Memory B cell (primary cell): ENCODE measurements around the gene ITGA11.
A peak's percentile ranks its signal among the peaks of the same experiment; 100 is the strongest.

Source experiments
- ATAC-seq: fragments of 150-1000 bp; cut with Tn5 transposase; 2 replicates; pipeline ENCODE4 v1.10.0; 2021; ENCODE audit warnings: low read depth, mild to moderate bottlenecking, moderate library complexity
- DNase-seq, 2 donors: peaks; one replicate each; pipeline ENCODE4 v3.0.0; 2022; ENCODE audit warnings: low spot score in 2 of 2
- H3K27ac Mint-ChIP-seq: one replicate; pipeline ENCODE4 v1.8.0; 2022; ENCODE audit warnings: mild to moderate bottlenecking, moderate library complexity, mixed read lengths
- H3K27me3 Mint-ChIP-seq: one replicate; pipeline ENCODE4 v1.8.0; 2022; ENCODE audit warnings: mixed read lengths
- H3K36me3 Mint-ChIP-seq: one replicate; pipeline ENCODE4 v1.8.0; 2022; ENCODE audit warnings: mild to moderate bottlenecking, mixed read lengths
- H3K4me1 Mint-ChIP-seq: one replicate; pipeline ENCODE4 v1.8.0; 2022; ENCODE audit warnings: mixed read lengths
- H3K4me3 Mint-ChIP-seq: one replicate; pipeline ENCODE4 v1.8.0; 2022; ENCODE audit warnings: mild to moderate bottlenecking, moderate library complexity, mixed read lengths
- H3K9me3 Mint-ChIP-seq: one replicate; pipeline ENCODE4 v1.8.0; 2022; ENCODE audit warnings: mixed read lengths

ITGA11 gene

DNA sequence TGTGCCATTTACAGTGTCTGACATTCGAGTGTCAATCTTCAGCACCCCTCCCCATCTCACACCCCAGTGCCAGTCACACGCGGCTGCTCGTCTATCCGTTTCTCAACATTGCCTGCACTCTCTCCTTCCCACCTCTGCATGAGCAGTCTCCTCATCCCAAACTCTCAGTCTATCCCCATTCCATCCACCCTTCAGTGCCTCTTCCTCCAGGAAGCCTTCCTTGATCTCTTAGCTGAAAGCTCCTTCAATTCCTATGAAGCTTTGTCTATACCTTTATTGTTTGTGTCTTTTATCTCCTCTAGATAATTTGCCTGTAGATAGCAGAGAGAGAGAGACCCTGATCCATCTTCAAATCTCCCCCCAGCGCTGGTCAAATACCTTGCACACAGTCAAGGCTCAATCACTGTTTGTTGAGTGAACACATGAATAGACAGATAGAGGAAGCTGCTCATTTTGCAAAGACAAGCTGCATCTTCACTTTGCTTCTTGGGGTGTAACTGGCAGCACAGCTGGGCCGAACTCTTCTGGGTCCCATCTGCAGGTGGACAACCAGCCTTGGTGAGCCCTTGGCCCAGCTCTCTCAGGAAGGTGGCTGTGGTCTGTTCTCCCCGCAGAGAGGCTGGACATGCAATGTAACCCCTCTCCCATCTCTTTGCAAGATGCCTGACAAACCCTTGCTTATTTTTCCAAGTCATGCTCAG is 52.8 kb downstream of the ITGA11 start:
- peaks cover 2% of the 10 kb centered on the region for H3K4me1 Mint-ChIP-seq
- no peak overlapping the region for H3K27ac Mint-ChIP-seq
- no peaks in the 10 kb centered on the region for H3K36me3 Mint-ChIP-seq
- ATAC-seq (no peak), DNase-seq (peak in 1 of 2 donors; percentile 3)
- no peak overlapping the region for H3K4me3 Mint-ChIP-seq
- H3K27me3 Mint-ChIP-seq: peaks cover 6% of the 10 kb centered on the region
- H3K9me3 Mint-ChIP-seq: no peaks in the 10 kb centered on the region

- Mint-ChIP-seq H3K4me1 (peaks cover 2% of the 10 kb centered on the region), H3K4me3 (no peak overlapping the region), H3K36me3 (no peaks in the 10 kb centered on the region), H3K27ac (no peak overlapping the region), H3K27me3 (peaks cover 4% of the 10 kb centered on the region), H3K9me3 (no peaks in the 10 kb centered on the region)
- DNase-seq (peak in 1 of 2 donors; percentile 3), ATAC-seq (no peak)
Observed at GRCh38 chr15:68378595-68378994, 53.4 kb downstream of the ITGA11 start.

DNA sequence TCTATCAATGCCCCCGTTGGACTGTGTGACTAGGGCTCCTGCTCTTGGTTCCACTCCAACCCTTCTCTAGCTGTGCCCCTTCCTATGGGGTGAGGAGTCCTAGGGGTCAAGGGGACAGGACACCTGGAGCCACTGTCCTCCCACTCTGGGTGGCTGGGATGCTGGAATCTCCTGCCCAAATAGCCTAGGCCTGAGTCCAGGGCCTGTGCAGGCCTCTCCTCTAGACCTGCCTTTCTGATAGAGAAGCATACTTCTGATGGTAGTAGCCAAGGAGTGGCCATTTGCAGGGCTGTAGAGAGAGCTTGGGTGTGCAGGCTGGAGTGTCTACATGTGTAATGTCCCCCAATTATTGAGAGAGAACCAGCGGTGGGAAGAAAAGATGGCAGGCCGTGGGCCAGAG is 54.2 kb downstream of the ITGA11 start:
- DNase-seq (no peak), ATAC-seq (no peak)
- Mint-ChIP-seq H3K27me3 (peaks cover 3% of the 10 kb centered on the region), H3K4me3 (no peak overlapping the region), H3K9me3 (no peaks in the 10 kb centered on the region), H3K4me1 (peaks cover 2% of the 10 kb centered on the region), H3K27ac (no peak overlapping the region), H3K36me3 (no peaks in the 10 kb centered on the region)

DNA sequence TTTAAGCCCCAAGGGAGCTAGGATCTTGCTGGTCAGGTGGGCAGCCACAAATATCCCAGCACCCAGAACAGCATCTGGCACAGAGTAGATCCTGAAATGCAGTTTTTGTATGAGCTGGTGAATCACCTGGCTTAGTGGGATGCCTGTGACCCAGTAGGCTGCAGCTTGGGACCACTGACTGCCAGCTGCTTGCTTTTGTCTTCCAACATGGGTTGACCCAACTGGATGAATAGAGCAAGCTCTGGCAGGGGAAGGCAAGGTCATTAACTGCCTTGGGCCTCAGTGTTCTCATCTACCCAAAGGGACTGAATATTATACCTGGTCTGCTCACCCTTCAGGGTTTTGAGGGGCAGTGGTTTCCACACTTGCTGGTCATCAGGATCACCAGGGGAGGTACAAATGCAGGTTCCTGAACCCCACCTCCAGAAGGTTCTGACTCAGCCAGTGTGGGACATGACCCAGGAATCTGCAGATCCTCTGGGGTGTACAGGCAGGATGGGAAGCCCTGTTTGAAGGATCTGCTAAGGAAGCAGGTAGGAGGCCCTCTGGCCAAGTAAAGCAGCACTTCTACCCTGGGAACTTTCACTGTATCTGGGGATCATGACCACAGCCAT is 55.4 kb downstream of the ITGA11 start:
- Mint-ChIP-seq H3K4me3 (no peak overlapping the region), H3K36me3 (no peaks in the 10 kb centered on the region), H3K27me3 (peaks cover 3% of the 10 kb centered on the region), H3K4me1 (peaks cover 2% of the 10 kb centered on the region), H3K9me3 (no peaks in the 10 kb centered on the region), H3K27ac (no peak overlapping the region)
- ATAC-seq (no peak), DNase-seq (peak in 1 of 2 donors; percentile 5)

- Mint-ChIP-seq H3K9me3 (no peaks in the 10 kb centered on the region), H3K27me3 (peaks cover 3% of the 10 kb centered on the region), H3K4me1 (peaks cover 2% of the 10 kb centered on the region), H3K36me3 (no peaks in the 10 kb centered on the region), H3K4me3 (no peak overlapping the region), H3K27ac (no peak overlapping the region)
- no peak for DNase-seq
- ATAC-seq: no peak
Observed at GRCh38 chr15:68375716-68376220, 56.2 kb downstream of the ITGA11 start.

DNA sequence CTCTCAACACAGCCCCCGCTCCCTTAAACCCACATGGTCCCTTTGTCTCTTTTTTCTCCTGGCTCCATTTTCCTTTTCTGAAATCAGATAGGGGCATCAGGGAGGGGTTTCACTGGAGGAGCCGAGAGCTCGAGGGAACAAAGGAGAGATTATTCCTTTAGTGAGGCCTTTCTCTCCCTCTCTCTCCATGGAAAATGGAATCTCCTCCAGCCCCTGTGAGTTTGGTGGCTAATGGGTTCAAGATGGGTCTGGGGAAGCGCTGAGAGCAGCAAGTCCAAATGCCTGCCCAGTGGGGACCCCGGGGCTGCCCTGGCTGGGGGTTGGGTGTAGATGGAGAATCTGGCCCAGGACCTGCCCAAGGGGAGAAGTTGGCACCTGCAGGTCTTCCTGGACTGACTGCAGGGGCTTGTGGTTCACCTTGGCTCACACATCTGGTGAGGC is 56.8 kb downstream of the ITGA11 start:
- no peaks in the 10 kb centered on the region for H3K36me3 Mint-ChIP-seq
- peaks cover 2% of the 10 kb centered on the region for H3K4me1 Mint-ChIP-seq

GRCh38 chr15:68374168-68374745 is 57.7 kb downstream of the ITGA11 start:
- Mint-ChIP-seq H3K4me1 (no peaks in the 10 kb centered on the region), H3K27ac (no peak overlapping the region), H3K27me3 (peaks cover 5% of the 10 kb centered on the region), H3K4me3 (no peak overlapping the region), H3K36me3 (no peaks in the 10 kb centered on the region), H3K9me3 (no peaks in the 10 kb centered on the region)
- DNase-seq (no peak), ATAC-seq (no peak)

More for the DNA sequence above, 56.8 kb downstream of the ITGA11 start:
- Mint-ChIP-seq H3K27ac (no peak overlapping the region), H3K9me3 (no peaks in the 10 kb centered on the region), H3K4me3 (no peak overlapping the region), H3K27me3 (peaks cover 3% of the 10 kb centered on the region)
- ATAC-seq (no peak), DNase-seq (no peak)

GRCh38 chr15:68373028-68373427 is 58.9 kb downstream of the ITGA11 start:
- Mint-ChIP-seq H3K36me3 (no peaks in the 10 kb centered on the region), H3K4me1 (no peaks in the 10 kb centered on the region), H3K4me3 (no peak overlapping the region), H3K9me3 (no peaks in the 10 kb centered on the region), H3K27ac (no peak overlapping the region), H3K27me3 (peaks cover 8% of the 10 kb centered on the region)
- DNase-seq (no peak), ATAC-seq (no peak)

DNA sequence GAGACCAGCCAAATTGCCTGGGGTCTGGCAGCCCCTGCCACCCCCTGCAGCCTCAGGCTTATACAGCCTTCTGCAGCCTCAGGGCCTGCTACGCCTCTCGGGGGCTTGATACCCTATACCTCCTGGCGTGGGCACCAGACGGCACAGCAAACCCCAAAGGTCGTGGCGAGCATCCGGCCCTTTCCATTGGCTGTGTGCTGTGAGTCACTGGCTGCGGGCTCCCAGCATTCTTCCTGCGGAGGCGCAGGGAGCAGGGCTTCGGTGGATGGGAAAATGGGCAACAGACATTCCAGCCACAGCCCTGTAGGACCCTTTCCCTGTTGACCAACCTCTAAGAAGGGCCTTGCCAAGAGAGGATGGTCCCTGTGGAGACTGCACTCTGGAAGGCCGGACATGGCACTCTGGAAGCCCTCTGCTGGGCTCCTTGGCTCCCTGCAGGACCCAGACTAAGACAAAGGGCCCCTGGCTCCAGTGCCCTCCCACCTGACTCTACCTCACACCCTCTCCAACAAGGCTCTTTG is 59.6 kb downstream of the ITGA11 start:
- Mint-ChIP-seq H3K4me3 (no peak overlapping the region), H3K36me3 (no peaks in the 10 kb centered on the region), H3K9me3 (no peaks in the 10 kb centered on the region), H3K27ac (no peak overlapping the region), H3K27me3 (peaks cover 10% of the 10 kb centered on the region), H3K4me1 (no peaks in the 10 kb centered on the region)
- DNase-seq (no peak), ATAC-seq (no peak)

GRCh38 chr15:68371851-68372250 is 60.1 kb downstream of the ITGA11 start:
- H3K27me3 Mint-ChIP-seq: peaks cover 13% of the 10 kb centered on the region
- H3K4me1 Mint-ChIP-seq: no peaks in the 10 kb centered on the region
- H3K27ac Mint-ChIP-seq: no peak overlapping the region
- DNase-seq (no peak), ATAC-seq (no peak)
- H3K36me3 Mint-ChIP-seq: no peaks in the 10 kb centered on the region
- H3K9me3 Mint-ChIP-seq: no peaks in the 10 kb centered on the region
- no peak overlapping the region for H3K4me3 Mint-ChIP-seq

GRCh38 chr15:68371160-68371559 is 60.8 kb downstream of the ITGA11 start:
- Mint-ChIP-seq H3K4me3 (no peak overlapping the region), H3K4me1 (no peaks in the 10 kb centered on the region), H3K27me3 (peaks cover 13% of the 10 kb centered on the region), H3K36me3 (no peaks in the 10 kb centered on the region), H3K9me3 (no peaks in the 10 kb centered on the region), H3K27ac (no peak overlapping the region)
- ATAC-seq (no peak), DNase-seq (no peak)

GRCh38 chr15:68370768-68371151 is 61.2 kb downstream of the ITGA11 start:
- H3K36me3 Mint-ChIP-seq: no peaks in the 10 kb centered on the region
- H3K27me3 Mint-ChIP-seq: peaks cover 13% of the 10 kb centered on the region
- no peak for DNase-seq
- H3K9me3 Mint-ChIP-seq: no peaks in the 10 kb centered on the region
- no peak for ATAC-seq
- H3K27ac Mint-ChIP-seq: no peak overlapping the region
- no peak overlapping the region for H3K4me3 Mint-ChIP-seq
- H3K4me1 Mint-ChIP-seq: no peaks in the 10 kb centered on the region

- Mint-ChIP-seq H3K27ac (no peak overlapping the region), H3K27me3 (peaks cover 15% of the 10 kb centered on the region), H3K36me3 (no peaks in the 10 kb centered on the region), H3K4me3 (no peak overlapping the region), H3K9me3 (no peaks in the 10 kb centered on the region), H3K4me1 (no peaks in the 10 kb centered on the region)
- no peak for ATAC-seq
- DNase-seq: no peak
Observed at GRCh38 chr15:68369931-68370767, 61.8 kb downstream of the ITGA11 start.
